ENCODE results near the gene RPE65. TPM values are rescaled to one million over a fixed set of nuclear protein-coding genes. Genes with fewer than 3 reads are reported as not detected.
A peak's percentile ranks its signal among the peaks of the same experiment; 100 is the strongest.

RPE65 gene
- total and polyA plus RNA-seq, 2 donors (not counting 3 experiments of a cell fraction or from before 2014, with no cell fraction given) = not detected

DNA sequence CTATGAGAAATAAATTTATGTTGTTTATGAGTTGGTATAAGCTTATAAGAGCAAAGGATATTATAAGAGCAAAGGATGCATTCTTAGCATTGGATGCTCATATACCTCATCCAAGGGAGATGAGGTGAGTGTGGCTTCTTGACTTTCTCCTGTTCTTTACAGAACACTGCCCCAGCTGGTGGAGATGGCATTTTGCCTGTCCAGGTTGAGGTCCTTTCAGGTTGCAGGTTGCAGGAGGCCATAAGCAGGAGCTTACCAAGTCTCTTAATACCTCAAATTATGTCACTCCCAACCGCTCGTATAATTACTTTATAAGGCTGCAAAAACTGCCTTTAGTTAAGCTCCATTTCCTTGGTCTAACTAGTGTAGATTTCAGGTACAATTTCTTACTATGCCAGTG lies 66.7 kb downstream of the RPE65 start:
- BruUV-seq (replicated peaks) = no TSS peak
- intact Hi-C loops (cut with micrococcal nuclease) = no loop called here
- H3K9ac ChIP-seq (replicated peaks; ENCODE audit: extremely low read depth, insufficient read depth, low read length) = no peak overlapping the region
- FAIRE-seq (no peak), DNase-seq (ENCODE audit: low read depth, low spot score) (no peak)
- ChIA-PET POLR2A (no interaction called here), CTCF (interaction anchor here (1.5 to 2.9 kb wide), 5 partner anchors 37 to 266 kb away, joined by 3 to 19 read pairs (median 9); partner anchors contain the start of gene RPE65)
- H4K20me1 ChIP-seq (replicated peaks; ENCODE audit: control insufficient read depth, extremely low read depth, insufficient read depth, low read length) = no peaks in the 10 kb centered on the region
- H3K9me3 ChIP-seq (replicated peaks; ENCODE audit: control insufficient read depth, insufficient read depth, low read length) = no peaks in the 10 kb centered on the region
- peak overlapping the region; percentile 97 for H3K27ac ChIP-seq (ENCODE audit: insufficient read depth, low read depth, low read length)
- no peaks in the 10 kb centered on the region for H3K79me2 ChIP-seq (ENCODE audit: control insufficient read depth, insufficient read depth, low read length)
- H2AFZ ChIP-seq (ENCODE audit: low read depth, low read length) = no peak overlapping the region
- dilution Hi-C loops (cut with MboI; ENCODE audit: extremely low pct_ligation_motif_present, low sequenced_read_pairs) = no loop called here
- H3K36me3 ChIP-seq (ENCODE audit: control insufficient read depth in 2 of 2, extremely low read depth in 1 of 2, insufficient read depth in 2 of 2, low read length in 2 of 2) = no peaks in the 10 kb centered on the region
- H3K9me1 ChIP-seq (replicated peaks; ENCODE audit: control insufficient read depth, extremely low read depth, insufficient read depth, low read length) = no peaks in the 10 kb centered on the region
- H3K4me1 ChIP-seq (ENCODE audit: control insufficient read depth, extremely low read depth, insufficient read depth, low read length) = peaks cover 42% of the 10 kb centered on the region
- H3K27me3 ChIP-seq (ENCODE audit: control insufficient read depth in 2 of 2, insufficient read depth in 2 of 2, low read length in 2 of 2) = no peaks in the 10 kb centered on the region
- no peak overlapping the region for H3K4me2 ChIP-seq (ENCODE audit: insufficient read depth, low read length)
- H3K4me3 ChIP-seq (replicated peaks in 1 of 3; ENCODE audit: insufficient read depth in 1 of 3, low read depth in 1 of 3, low read length in 3 of 3) = no peak overlapping the region
- TF ChIP-seq, protein P1, sequence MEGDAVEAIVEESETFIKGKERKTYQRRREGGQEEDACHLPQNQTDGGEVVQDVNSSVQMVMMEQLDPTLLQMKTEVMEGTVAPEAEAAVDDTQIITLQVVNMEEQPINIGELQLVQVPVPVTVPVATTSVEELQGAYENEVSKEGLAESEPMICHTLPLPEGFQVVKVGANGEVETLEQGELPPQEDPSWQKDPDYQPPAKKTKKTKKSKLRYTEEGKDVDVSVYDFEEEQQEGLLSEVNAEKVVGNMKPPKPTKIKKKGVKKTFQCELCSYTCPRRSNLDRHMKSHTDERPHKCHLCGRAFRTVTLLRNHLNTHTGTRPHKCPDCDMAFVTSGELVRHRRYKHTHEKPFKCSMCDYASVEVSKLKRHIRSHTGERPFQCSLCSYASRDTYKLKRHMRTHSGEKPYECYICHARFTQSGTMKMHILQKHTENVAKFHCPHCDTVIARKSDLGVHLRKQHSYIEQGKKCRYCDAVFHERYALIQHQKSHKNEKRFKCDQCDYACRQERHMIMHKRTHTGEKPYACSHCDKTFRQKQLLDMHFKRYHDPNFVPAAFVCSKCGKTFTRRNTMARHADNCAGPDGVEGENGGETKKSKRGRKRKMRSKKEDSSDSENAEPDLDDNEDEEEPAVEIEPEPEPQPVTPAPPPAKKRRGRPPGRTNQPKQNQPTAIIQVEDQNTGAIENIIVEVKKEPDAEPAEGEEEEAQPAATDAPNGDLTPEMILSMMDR (IDR thresholded peaks at IDR 0.05; ENCODE audit: extremely low read depth in 1 of 2, insufficient read depth in 1 of 2, low read depth in 1 of 2, low read length in 2 of 2) = no peak

DNA sequence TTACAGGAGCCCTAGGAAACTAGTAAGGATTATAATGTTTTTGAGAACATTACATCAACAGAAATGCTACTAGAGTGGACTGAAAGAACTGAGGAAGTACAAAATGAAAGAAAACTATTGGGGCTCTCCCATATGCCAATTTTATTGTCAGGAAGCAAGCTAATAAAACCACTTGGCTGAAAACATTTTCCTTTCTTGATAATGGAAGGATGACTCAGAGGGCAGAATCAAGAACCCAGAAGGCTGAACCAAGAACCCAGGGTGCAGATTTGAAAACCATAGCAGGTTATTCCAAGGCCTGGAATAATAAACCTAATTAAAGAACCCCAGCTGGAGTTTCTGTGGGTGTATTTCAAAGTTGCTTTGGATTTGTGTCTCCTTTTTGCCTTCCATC lies 70.7 kb downstream of the RPE65 start:
- Histone ChIP-seq H3K9ac (replicated peaks; ENCODE audit: extremely low read depth, insufficient read depth, low read length) (no peak overlapping the region), H3K79me2 (ENCODE audit: control insufficient read depth, insufficient read depth, low read length) (no peaks in the 10 kb centered on the region), H2AFZ (ENCODE audit: low read depth, low read length) (peak overlapping the region; percentile 57), H3K4me2 (ENCODE audit: insufficient read depth, low read length) (peak overlapping the region; percentile 65), H3K4me3 (replicated peaks in 1 of 3; ENCODE audit: insufficient read depth in 1 of 3, low read depth in 1 of 3, low read length in 3 of 3) (no peak overlapping the region), H3K4me1 (ENCODE audit: control insufficient read depth, extremely low read depth, insufficient read depth, low read length) (peaks cover 30% of the 10 kb centered on the region), H3K36me3 (ENCODE audit: control insufficient read depth in 2 of 2, extremely low read depth in 1 of 2, insufficient read depth in 2 of 2, low read length in 2 of 2) (no peaks in the 10 kb centered on the region), H3K9me3 (replicated peaks; ENCODE audit: control insufficient read depth, insufficient read depth, low read length) (no peaks in the 10 kb centered on the region), H3K27me3 (ENCODE audit: control insufficient read depth in 2 of 2, insufficient read depth in 2 of 2, low read length in 2 of 2) (no peaks in the 10 kb centered on the region), H3K27ac (ENCODE audit: insufficient read depth, low read depth, low read length) (peak overlapping the region; percentile 35), H3K9me1 (replicated peaks; ENCODE audit: control insufficient read depth, extremely low read depth, insufficient read depth, low read length) (no peaks in the 10 kb centered on the region), H4K20me1 (replicated peaks; ENCODE audit: control insufficient read depth, extremely low read depth, insufficient read depth, low read length) (no peaks in the 10 kb centered on the region)
- ChIA-PET POLR2A (no interaction called here), CTCF (interaction anchor here (0.7 to 3.5 kb wide), 10 partner anchors 12 to 262 kb away, joined by 3 to 13 read pairs (median 4); partner anchors contain the start of gene WLS)
- dilution Hi-C loops (cut with MboI; ENCODE audit: extremely low pct_ligation_motif_present, low sequenced_read_pairs) (no loop called here), intact Hi-C loops (cut with micrococcal nuclease) (no loop called here)
- FAIRE-seq (no peak), DNase-seq (ENCODE audit: low read depth, low spot score) (peak; percentile 73)
- BruUV-seq (replicated peaks) = no TSS peak
- TF ChIP-seq FOS (IDR thresholded peaks at IDR 0.05; ENCODE audit: borderline replicate concordance, insufficient read depth, low read length) (peak; percentile 77), JUN (IDR thresholded peaks at IDR 0.05; ENCODE audit: borderline replicate concordance, insufficient read depth, insufficient read length, low read depth) (peak; percentile 38), EZH2 (IDR thresholded peaks at IDR 0.05; ENCODE audit: borderline replicate concordance, low read depth, low read length, severe bottlenecking) (no peak), MYC (IDR thresholded peaks at IDR 0.05; ENCODE audit: low read depth, low read length) (no peak), GATA2 (IDR thresholded peaks at IDR 0.05; ENCODE audit: insufficient read depth, insufficient read length, low read depth, low read length) (no peak), POLR2AphosphoS5 (IDR thresholded peaks at IDR 0.05; ENCODE audit: insufficient read depth, low read depth, low read length) (no peak), POLR2A (IDR thresholded peaks at IDR 0.05; ENCODE audit: low read depth, low read length) (no peak)
- TF ChIP-seq, protein P1 (IDR thresholded peaks at IDR 0.05; ENCODE audit: extremely low read depth in 1 of 2, insufficient read depth in 1 of 2, low read depth in 1 of 2, low read length in 2 of 2) = no peak
- TF ChIP-seq, protein P2, sequence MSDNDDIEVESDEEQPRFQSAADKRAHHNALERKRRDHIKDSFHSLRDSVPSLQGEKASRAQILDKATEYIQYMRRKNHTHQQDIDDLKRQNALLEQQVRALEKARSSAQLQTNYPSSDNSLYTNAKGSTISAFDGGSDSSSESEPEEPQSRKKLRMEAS (IDR thresholded peaks at IDR 0.05; ENCODE audit: insufficient read depth, insufficient read length) = no peak
